CMK (cell line): Measurements from ENCODE around the gene CDH4.
A peak's percentile ranks its signal among the peaks of the same experiment; 100 is the strongest.

Experiments
- DNase-seq: peaks from one replicate; pipeline ENCODE4 v3.0.0-alpha.2; 2010; ENCODE audit warnings: low read depth

CDH4 gene

GRCh38 chr20:61949714-61950640, 697.9 kb downstream of the CDH4 start:
- DNase-seq, result no peak

GRCh38 chr20:61950641-61951071, 698.6 kb downstream of the CDH4 start:
- no peak for DNase-seq

GRCh38 chr20:61951695-61952533, 699.9 kb downstream of the CDH4 start:
- peak; percentile 7 for DNase-seq

- DNase-seq, result no peak
These were observed 701.3 kb downstream of the CDH4 start for GRCh38 chr20:61953037-61954021.

DNA sequence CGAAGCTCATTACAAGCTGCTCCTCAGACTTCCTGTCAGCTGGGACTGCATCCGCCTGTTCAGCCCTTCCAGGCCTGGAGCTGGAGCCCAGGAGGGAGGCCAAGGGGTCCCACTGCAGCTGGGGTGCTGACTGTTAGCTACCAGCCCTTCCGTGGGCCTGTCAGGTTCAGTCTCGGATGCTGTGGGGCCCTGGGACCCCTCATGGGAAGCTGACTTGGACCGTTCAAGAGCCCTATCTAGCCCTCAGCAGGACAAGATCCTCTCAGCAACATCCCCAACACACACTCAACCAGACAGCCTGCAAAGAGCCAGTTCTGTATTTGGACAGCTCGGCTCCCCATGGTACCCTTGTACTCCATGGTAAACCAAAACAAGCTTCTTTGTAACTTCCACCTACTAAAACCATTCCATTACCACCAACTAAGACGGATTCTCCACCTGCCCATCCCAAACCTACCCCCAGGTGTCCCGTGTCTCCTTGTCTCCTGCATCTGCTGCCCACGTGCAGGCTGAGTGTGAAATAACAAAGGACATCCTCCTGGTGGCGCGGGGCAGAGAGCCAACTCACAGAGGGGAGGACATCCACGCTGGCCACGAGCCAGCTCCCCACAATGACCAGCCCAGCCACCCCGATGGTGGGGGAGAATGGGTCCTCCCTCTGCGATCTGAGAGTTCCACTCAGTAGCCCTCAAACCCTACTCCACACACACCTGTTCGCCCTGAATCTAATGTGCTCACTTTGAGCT, 702.4 kb downstream of the CDH4 start:
- DNase-seq, result no peak

DNA sequence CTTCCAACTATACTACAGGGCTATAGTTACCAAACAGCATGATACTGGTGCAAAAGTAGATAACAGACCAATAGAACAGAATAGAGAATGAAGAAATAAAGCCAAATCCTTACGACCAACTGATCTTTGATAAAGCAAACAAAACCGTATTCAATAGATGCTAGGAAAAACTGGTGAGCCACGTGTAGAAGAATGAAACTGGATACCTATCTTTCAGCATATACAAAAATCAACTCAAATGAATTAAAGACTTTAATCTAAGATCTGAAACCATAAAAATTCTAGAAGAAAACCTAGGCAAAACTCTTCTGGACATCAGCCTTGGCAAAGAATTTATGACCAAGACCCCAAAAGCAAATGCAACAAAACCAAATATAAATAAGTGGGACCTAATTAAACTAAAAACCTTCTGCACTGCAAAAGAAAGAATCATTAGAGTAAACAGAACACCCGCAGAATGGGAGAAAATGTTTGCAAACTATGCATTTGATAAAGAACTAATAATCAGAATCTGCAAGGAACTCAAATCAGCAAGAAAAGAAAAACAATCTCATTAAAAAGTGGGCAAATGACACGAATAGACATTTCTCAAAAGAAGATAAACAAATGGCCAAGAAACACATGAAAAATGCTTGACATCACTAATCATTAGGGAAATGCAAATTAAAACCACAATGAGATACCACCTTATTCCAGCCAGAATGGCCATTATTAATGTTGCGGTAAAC, 703.8 kb downstream of the CDH4 start:
- DNase-seq, result no peak

DNA sequence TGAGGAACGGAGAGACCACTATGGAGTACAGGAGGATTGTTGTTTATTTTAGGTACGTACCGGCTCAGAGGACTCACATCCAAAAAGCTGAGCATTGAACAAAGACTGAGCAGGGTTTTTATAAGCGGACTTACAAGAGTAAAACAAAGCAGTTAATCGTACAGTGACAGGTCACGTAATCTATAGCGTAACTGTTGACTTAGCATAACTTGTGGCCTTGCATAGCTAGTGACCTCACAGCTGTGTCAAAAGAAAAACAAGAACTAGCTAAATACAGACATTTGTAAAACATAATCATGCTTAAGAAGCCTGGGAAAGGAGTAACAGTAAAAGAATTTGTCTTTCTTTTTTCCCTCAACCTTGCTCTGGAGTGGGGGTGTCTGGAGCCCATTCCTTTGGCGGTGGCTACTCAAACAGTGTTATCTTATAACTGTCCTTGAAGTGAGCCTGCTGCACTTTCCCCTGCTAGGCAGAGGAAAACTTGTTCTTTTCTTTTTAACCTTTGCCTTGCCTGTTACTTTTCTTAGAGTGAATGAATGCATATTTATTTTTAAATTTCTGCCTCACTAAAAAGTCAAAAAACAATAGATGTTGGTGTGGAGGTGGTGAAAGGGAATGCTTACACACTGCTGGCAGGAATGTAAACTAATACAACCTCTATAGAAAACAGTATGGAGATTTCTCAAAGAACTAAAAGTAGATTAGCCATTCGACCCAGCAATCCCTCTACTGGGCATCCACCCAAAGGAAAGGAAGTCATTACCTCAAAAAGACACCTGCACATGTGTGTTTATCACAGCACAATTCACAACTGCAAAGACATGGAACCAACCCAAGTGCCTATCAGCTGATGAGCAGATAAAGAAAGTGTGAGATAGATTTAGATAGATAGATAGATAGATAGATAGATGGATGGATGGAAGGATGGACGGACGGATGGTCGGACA, 704.6 kb downstream of the CDH4 start:
- DNase-seq, result no peak

DNA sequence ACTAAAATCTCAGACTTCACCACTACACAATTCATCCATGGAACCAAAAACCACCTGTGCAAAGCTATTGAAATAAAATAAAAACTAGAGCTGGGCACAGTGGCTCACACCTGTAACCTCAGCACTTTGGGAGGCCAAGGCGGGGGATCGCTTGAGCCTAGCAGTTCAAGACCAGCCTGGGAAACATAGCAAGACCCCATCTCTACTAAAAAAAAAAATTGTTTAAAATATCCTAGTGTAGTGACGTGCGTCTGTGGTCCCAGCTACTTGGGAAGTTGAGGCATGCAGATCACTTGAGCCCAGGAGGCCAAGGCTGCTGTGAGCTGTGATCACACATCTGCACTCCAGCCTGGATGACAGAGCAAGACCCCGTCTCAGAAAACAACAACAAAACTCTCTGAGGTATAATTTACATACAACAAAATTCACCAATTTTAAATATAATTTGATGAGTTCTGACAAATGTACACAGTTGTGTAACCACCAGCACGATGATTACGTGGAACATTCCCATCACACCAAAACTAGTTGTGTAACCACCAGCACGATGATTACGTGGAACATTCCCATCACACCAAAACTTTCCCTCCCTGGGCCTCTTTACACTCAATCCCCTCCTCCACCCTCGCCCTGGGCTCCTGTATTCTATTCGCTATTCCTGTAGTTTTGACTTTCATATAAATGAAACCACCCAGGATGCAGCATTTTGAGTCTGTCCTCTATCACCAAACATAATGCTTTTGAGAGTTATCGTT, 706.1 kb downstream of the CDH4 start:
- DNase-seq, result no peak

DNA sequence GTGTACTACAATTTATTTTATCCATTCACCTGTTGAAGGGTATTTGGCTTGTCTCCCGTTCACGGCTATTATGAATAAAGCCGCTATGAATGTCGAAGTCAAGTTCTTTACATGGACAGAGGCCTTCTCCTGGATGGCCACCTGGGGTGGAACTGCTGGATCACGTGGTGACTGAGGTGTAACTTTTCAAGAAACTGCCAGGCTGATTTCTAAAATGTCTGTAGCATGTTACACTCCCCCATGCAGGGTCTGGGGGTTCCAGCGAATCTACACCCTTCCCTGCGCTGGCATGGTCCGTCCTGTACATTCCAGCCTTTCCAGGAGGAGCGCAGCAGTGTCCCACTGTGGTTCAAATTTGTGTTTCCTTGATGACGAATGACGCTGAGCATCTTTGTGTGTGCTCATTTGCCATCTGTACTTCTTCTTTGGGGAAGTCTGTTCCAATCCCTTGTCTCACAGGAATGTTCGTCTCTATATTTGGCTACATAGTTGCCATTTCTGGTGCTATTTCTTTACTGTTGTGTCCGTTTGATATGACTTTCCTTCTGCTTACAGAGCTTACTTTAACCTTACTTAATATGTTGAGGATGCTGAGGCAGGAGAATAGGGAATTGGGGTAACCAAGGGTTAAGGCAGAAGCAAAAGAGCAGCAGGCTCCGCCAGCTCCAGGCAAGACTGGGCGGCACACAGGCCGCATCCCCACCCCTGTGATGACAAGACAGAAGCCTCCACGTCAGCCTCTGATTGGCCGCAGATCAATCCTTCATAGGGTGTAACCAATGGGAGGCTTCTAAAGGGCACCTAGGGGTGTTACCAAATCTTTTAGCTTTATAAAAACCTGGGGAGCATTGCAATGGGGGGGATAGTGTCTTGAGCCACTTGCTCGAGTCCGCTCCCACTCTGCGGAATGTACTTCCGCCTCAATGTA, 707.0 kb downstream of the CDH4 start:
- no peak for DNase-seq

GRCh38 chr20:61960836-61961235, 708.8 kb downstream of the CDH4 start:
- no peak for DNase-seq

DNA sequence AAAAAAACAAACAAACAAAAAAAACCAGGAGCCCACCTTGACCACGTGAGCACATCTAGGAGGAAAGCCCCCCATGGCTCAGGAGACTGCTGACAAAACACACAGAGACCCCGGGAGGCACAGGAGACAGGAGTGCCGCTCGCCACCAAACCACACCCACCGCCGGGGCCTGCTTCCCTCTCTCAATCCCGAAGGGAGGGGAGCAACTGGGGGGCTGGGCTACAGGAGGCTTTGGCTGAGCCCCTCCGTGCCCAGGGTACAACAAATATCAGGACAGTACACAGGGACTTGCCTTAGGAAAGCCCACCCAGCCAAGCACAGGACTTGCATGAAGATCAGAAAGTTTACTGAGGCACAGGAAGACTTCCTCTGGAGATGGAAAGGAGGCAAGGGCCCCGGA, 711.1 kb downstream of the CDH4 start:
- no peak for DNase-seq

DNA sequence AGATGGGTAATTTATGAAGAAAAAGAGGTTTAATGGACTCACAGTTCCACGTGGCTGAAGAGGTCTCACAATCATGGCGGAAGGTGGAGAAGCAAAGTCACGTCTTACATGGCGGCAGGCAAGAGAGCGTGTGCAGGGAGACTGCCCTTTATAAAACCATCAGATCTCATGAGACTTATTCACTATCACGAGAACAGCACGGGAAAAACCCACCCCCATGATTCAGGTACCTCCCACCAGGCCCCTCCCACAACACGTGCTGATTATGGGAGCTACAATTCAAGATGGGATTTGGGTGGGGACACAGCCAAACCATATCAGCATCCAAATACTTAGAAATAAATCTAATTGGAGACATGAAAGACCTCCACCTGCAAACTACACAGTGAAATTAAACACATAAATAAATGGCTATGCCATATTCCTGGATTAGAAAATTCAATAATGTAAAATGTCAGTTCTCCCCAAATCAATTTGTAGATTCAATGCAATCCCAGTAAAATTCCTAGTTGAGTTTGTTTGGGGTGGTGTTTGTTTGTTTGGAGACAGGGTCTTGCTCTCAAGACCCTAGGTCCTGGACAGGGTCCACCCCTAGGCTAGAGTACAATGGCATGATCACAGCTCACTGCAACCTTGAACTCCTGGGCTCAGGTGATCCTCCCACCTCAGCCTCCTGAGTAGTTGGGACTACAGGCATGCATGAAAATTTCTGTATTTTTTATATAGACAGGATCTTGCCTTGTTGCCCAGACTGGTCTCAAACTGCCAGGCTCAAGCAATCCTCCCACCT, 712.0 kb downstream of the CDH4 start:
- no peak for DNase-seq

- DNase-seq, result no peak
These were observed 712.9 kb downstream of the CDH4 start for GRCh38 chr20:61964675-61965605.

DNA sequence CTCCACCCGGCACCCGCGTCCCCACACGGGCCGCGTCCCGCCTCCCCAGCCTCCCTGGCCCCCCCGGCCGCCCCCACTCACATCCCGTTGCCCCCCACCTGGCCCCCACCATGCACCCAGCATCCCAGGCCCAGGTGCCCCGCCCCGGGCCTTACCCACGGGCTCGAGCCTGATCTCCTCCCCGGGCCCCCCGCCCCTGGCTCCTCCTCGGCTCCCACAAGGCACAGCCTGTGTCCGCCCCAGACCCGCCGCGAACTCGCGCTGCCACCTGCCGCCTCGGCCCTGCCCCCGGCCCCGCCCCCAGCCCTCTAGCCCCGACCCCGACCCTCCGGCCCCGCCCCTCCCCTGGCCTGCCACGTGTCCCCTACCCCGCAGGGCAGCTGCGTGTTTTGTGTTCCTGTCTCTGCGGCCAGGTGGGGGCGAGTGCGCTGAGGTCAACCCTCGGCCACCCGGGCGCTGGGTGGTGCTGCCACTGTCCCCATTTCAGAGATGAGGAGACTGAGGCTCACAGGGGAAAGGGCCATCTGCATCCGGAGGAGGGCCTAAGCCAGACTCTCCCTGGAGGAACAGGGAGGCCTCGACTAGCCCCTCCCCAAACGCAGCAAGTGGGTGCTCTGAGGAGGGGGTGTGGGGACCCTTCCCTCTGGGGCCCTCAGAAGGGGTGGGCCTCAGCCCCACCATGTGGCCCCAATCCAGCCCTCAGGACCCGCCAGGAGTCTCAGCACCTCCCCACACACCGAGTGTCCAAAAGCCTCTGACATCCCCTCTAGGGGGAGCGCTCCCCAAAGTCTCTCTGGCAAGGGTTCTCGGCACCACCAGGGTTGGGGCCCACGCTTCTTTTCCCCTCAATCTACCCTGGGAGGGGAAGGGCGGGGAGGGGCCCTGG, 713.8 kb downstream of the CDH4 start:
- no peak for DNase-seq
